Endothelial cell of umbilical vein (primary cell): ENCODE data around the gene SPOUT1. TPM values are rescaled to one million over a fixed set of nuclear protein-coding genes. Genes with fewer than 3 reads are reported as not detected.

ENCODE experiments used
- BruUV-seq: library from RNA; stranded (reverse); fragments of 400-500 nt; replicated peaks from 2 replicates; lab custom pipeline; 2021; lab: Mats Ljungman, UMichigan
- CTCF ChIA-PET: fragments of 300-600, 350-600 bp; sonication (Branson Sonifier 250); formaldehyde crosslinking; loops from one replicate; lab custom pipeline; 2021; ENCODE audit warnings: antibody characterized with exemption, inconsistent platforms; lab: Charles Lee
- POLR2A ChIA-PET: fragments of 300-600, 350-600 bp; sonication (Branson Sonifier 250); formaldehyde crosslinking; loops from one replicate; lab custom pipeline; 2021; ENCODE audit warnings: antibody characterized with exemption, inconsistent platforms; lab: Charles Lee
- DNase-seq: peaks from one replicate; pipeline ENCODE4 v3.0.0-alpha.2; 2011; ENCODE audit warnings: low read depth, low spot score
- FAIRE-seq: peaks from 2 replicates; lab custom pipeline; 2011; peaks lifted over from hg19 to GRCh38; lab: Jason Lieb, UNC
- H2AFZ ChIP-seq: 2 replicates; pipeline ENCODE4 v1.6.0; 2012; ENCODE audit warnings: low read depth, low read length, control low read depth, inconsistent platforms
- H3K27ac ChIP-seq: 2 replicates; pipeline ENCODE4 v1.5.1; 2011; ENCODE audit warnings: low read depth, mild to moderate bottlenecking, control low read depth, low read length, moderate library complexity; ENCODE audit not compliant: insufficient read depth
- H3K27me3 ChIP-seq, 2 experiments: 2 replicates each; pipeline versions ENCODE4 v1.6.0 to v1.6.1; 2011; ENCODE audit warnings: low read length in 2 of 2, mixed read lengths in 1 of 2; ENCODE audit not compliant: control insufficient read depth in 2 of 2, insufficient read depth in 2 of 2
- H3K36me3 ChIP-seq, 2 experiments: 2 replicates in 1 of 2; 3 replicates in 1 of 2; pipeline ENCODE4 v1.5.1; 2011; ENCODE audit warnings: low read length in 2 of 2, mild to moderate bottlenecking in 1 of 2, moderate library complexity in 1 of 2; ENCODE audit not compliant: control insufficient read depth in 2 of 2, insufficient read depth in 2 of 2; ENCODE audit errors: extremely low read depth in 1 of 2
- H3K4me1 ChIP-seq: 3 replicates; pipeline ENCODE4 v1.5.1; 2011; ENCODE audit warnings: mild to moderate bottlenecking, low read length; ENCODE audit not compliant: control insufficient read depth, insufficient read depth; ENCODE audit errors: extremely low read depth
- H3K4me2 ChIP-seq: 2 replicates; pipeline ENCODE4 v1.6.1; 2011; ENCODE audit warnings: low read length, control low read depth, mixed read lengths; ENCODE audit not compliant: insufficient read depth
- H3K4me3 ChIP-seq, 3 experiments: fragments of 200-600 bp in 1 of 3; sonication (generic), shearing (Covaris generic) in 1 of 3; replicated peaks in 1 of 3; 2 replicates each; pipeline ENCODE4 v1.5.1; 2011 to 2016; ENCODE audit warnings: control low read depth in 3 of 3, low read length in 3 of 3, mild to moderate bottlenecking in 2 of 3, inconsistent platforms in 1 of 3, low read depth in 1 of 3, moderate library complexity in 1 of 3; ENCODE audit not compliant: insufficient read depth in 1 of 3
- H3K79me2 ChIP-seq: 2 replicates; pipeline ENCODE4 v1.6.0; 2012; ENCODE audit warnings: low read length, inconsistent platforms; ENCODE audit not compliant: control insufficient read depth, insufficient read depth
- H3K9ac ChIP-seq: replicated peaks from 2 replicates; pipeline ENCODE3; 2011; ENCODE audit warnings: low read length, control low read depth; ENCODE audit not compliant: insufficient read depth; ENCODE audit errors: extremely low read depth
- H3K9me1 ChIP-seq: replicated peaks from 3 replicates; pipeline ENCODE4 v1.6.0; 2011; ENCODE audit warnings: mild to moderate bottlenecking, low read length; ENCODE audit not compliant: control insufficient read depth, insufficient read depth; ENCODE audit errors: extremely low read depth
- H3K9me3 ChIP-seq: replicated peaks from 2 replicates; pipeline ENCODE4 v1.5.1; 2012; ENCODE audit warnings: low read length, inconsistent platforms; ENCODE audit not compliant: control insufficient read depth, insufficient read depth
- H4K20me1 ChIP-seq: replicated peaks from 2 replicates; pipeline ENCODE3; 2011; ENCODE audit warnings: mild to moderate bottlenecking, low read length; ENCODE audit not compliant: control insufficient read depth, insufficient read depth; ENCODE audit errors: extremely low read depth
- EZH2 ChIP-seq: IDR thresholded peaks from 2 replicates; pipeline ENCODE4 v1.6.1; 2012; ENCODE audit warnings: borderline replicate concordance, low read depth, mild to moderate bottlenecking, moderate library complexity, low read length, inconsistent platforms; ENCODE audit not compliant: severe bottlenecking
- FOS ChIP-seq: IDR thresholded peaks from 2 replicates; pipeline ENCODE4 v1.6.1; 2011; ENCODE audit warnings: mild to moderate bottlenecking, low read length, moderate library complexity, borderline replicate concordance; ENCODE audit not compliant: insufficient read depth
- GATA2 ChIP-seq: IDR thresholded peaks from 2 replicates; pipeline ENCODE4 v1.7.0; 2011; ENCODE audit warnings: low read depth, mild to moderate bottlenecking, moderate library complexity, mixed read lengths, low read length; ENCODE audit not compliant: insufficient read length, insufficient read depth
- JUN ChIP-seq: IDR thresholded peaks from 2 replicates; pipeline ENCODE4 v1.6.1; 2011; ENCODE audit warnings: borderline replicate concordance, low read depth; ENCODE audit not compliant: insufficient read length, insufficient read depth
- MYC ChIP-seq: IDR thresholded peaks from one replicate; pipeline ENCODE4 v1.6.1; 2011; ENCODE audit warnings: mild to moderate bottlenecking, low read depth, low read length
- POLR2A ChIP-seq: IDR thresholded peaks from 2 replicates; pipeline ENCODE4 v1.6.1; 2012; ENCODE audit warnings: low read depth, mild to moderate bottlenecking, control low read depth, low read length
- POLR2AphosphoS5 ChIP-seq: IDR thresholded peaks from 2 replicates; pipeline ENCODE4 v1.6.1; 2012; ENCODE audit warnings: low read depth, mild to moderate bottlenecking, control low read depth, low read length, moderate library complexity; ENCODE audit not compliant: insufficient read depth
- dilution Hi-C: fragments of 300-500 bp; cut with MboI; formaldehyde crosslinking; loops from one replicate; pipeline ENCODE4 v1.15.0; 2019; ENCODE audit warnings: low sequenced_read_pairs; ENCODE audit not compliant: extremely low pct_ligation_motif_present
- intact Hi-C: fragments of 100-400 bp; cut with micrococcal nuclease; formaldehyde crosslinking; loops from one replicate; pipeline ENCODE4 v1.10.0; 2022
- polyA plus RNA-seq, 4 experiments: library from polyadenylated mRNA; depleted of rRNA in 3 of 4; stranded (reverse) in 3 of 4; unstranded in 1 of 4; fragments of >200 nt; gene quantifications; 2 replicates each; pipeline versions ENCODE4 v1.2.1 to v1.2.3, GENCODE V29; 2011 to 2012; ENCODE audit warnings: missing spikeins in 1 of 4
- total RNA-seq: library from RNA; stranded (reverse); gene quantifications from 2 replicates; pipeline ENCODE4 v1.2.3, GENCODE V29; 2021
- TF ChIP-seq, protein P1 (sequence below), 2 donors: IDR thresholded peaks; 1 replicate in 1 of 2; 2 replicates in 1 of 2; pipeline ENCODE4 v1.5.1; 2011; ENCODE audit warnings: low read length in 2 of 2, mild to moderate bottlenecking in 2 of 2, moderate library complexity in 2 of 2, control low read depth in 1 of 2, inconsistent platforms in 1 of 2, low read depth in 1 of 2; ENCODE audit not compliant: insufficient read depth in 1 of 2; ENCODE audit errors: extremely low read depth in 1 of 2
- TF ChIP-seq, protein P2 (sequence below): IDR thresholded peaks from 2 replicates; pipeline ENCODE4 v1.6.1; 2011; ENCODE audit not compliant: insufficient read depth, insufficient read length

SPOUT1 gene
- total and polyA plus RNA-seq, 2 donors (not counting 3 experiments of a cell fraction or from before 2014, with no cell fraction given): 50.4 to 51.6 TPM

DNA sequence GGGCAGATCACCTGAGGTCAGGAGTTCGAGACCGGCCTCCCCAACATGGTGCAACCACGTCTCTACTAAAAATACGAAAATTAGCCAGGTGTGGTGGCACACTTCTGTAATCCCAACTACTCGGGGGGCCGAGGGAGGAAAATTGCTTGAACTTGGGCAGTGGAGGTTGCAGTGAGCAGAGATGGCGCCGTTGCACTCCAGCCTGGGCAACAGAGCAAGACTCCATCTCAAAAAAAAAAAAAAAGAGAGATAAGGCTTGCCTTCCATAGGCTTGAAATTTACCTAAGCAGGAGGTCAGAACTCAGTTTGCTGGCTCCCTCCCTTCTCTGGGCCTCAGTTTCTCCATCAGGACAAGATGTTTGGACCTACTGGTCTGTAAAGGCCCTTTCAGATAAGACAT is 1.3 kb downstream of the SPOUT1 start:
- Histone ChIP-seq H3K79me2 (peaks cover 10% of the 10 kb centered on the region), H3K36me3 (peaks cover 5 to 36% of the 10 kb centered on the region in 2 experiments), H3K9me1 (no peaks in the 10 kb centered on the region), H3K27me3 (no peaks in the 10 kb centered on the region), H3K4me3 (no peak overlapping the region), H3K27ac (no peak overlapping the region), H3K4me2 (peak overlapping the region; percentile 64), H2AFZ (no peak overlapping the region), H3K9ac (no peak overlapping the region), H3K4me1 (peaks cover 5% of the 10 kb centered on the region), H4K20me1 (no peaks in the 10 kb centered on the region), H3K9me3 (no peaks in the 10 kb centered on the region)
- POLR2A ChIA-PET: no interaction called here
- TF ChIP-seq POLR2AphosphoS5 (no peak), GATA2 (no peak), FOS (no peak), POLR2A (no peak), MYC (no peak), JUN (no peak), EZH2 (no peak)
- TF ChIP-seq, protein P1, sequence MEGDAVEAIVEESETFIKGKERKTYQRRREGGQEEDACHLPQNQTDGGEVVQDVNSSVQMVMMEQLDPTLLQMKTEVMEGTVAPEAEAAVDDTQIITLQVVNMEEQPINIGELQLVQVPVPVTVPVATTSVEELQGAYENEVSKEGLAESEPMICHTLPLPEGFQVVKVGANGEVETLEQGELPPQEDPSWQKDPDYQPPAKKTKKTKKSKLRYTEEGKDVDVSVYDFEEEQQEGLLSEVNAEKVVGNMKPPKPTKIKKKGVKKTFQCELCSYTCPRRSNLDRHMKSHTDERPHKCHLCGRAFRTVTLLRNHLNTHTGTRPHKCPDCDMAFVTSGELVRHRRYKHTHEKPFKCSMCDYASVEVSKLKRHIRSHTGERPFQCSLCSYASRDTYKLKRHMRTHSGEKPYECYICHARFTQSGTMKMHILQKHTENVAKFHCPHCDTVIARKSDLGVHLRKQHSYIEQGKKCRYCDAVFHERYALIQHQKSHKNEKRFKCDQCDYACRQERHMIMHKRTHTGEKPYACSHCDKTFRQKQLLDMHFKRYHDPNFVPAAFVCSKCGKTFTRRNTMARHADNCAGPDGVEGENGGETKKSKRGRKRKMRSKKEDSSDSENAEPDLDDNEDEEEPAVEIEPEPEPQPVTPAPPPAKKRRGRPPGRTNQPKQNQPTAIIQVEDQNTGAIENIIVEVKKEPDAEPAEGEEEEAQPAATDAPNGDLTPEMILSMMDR (IDR thresholded peaks at IDR 0.05; ENCODE audit: extremely low read depth in 1 of 2, insufficient read depth in 1 of 2, low read depth in 1 of 2, low read length in 2 of 2): no peak
- TF ChIP-seq, protein P2, sequence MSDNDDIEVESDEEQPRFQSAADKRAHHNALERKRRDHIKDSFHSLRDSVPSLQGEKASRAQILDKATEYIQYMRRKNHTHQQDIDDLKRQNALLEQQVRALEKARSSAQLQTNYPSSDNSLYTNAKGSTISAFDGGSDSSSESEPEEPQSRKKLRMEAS: no peak
- CTCF ChIA-PET: no interaction called here
- FAIRE-seq: no peak
- dilution Hi-C loops: no loop called here
- no TSS peak for BruUV-seq
- no peak for DNase-seq
- intact Hi-C loops: no loop called here
